Uterus (tissue), 4 donors: ENCODE results near the gene ACKR2. TPM values are rescaled to one million over a fixed set of nuclear protein-coding genes. Genes with fewer than 3 reads are reported as not detected.

Source experiments
- small RNA-seq: library from RNA; depleted of rRNA; stranded (forward); fragments of <200 nt; gene quantifications from one replicate; pipeline ENCODE3, GENCODE V24; 2016
- total RNA-seq, 4 donors: library from RNA; depleted of rRNA in 3 of 4; stranded (reverse); fragments of >200 nt in 3 of 4; gene quantifications; one replicate each; pipeline versions ENCODE4 v1.1.0 to v1.2.4, GENCODE V29; 2014 to 2023
- donor health status: DM: yes; HTN: yes; CAD: no.

Gene ACKR2
- total RNA-seq, 4 donors from 2014 or later: 1.5 to 8.7 (median 4.7) TPM

Small RNA genes within 50 kb of the gene (small RNA-seq; reads per million reads assigned to genes)
- not detected for gene CCDC13

Other genes starting within 250 kb of the ACKR2 start
- 10 to 100 TPM; 49.7 to 82.6 (median 66.0) TPM for gene SEC22C, start 227.5 kb upstream of the ACKR2 start, total RNA-seq
- gene SS18L2, start 218.6 kb upstream of the ACKR2 start, total RNA-seq: 10 to 100 TPM in 3 of 4 donors, 1 to 10 TPM in 1; 7.4 to 20.0 (median 15.7) TPM
- 100 to 1,000 TPM; 119 to 361 (median 164) TPM for gene NKTR, start 208.8 kb upstream of the ACKR2 start, total RNA-seq
- 10 to 100 TPM; 29.1 to 44.7 (median 32.1) TPM for gene ZBTB47, start 155.7 kb upstream of the ACKR2 start, total RNA-seq
- gene KLHL40, start 123.9 kb upstream of the ACKR2 start, total RNA-seq: not detected
- 1 to 10 TPM in 1 of 4 donors, under 1 TPM in 1, not detected in 2; 0.62 to 1.3 TPM for gene HHATL, start 106.6 kb upstream of the ACKR2 start, total RNA-seq
- gene CCDC13, start 36.2 kb upstream of the ACKR2 start, total RNA-seq: 1 to 10 TPM in 2 of 4 donors, not detected in 2; 1.7 to 1.9 TPM
- 100 to 1,000 TPM in 2 of 4 donors, 10 to 100 TPM in 2; 65.3 to 234 (median 103) TPM for gene HIGD1A, start 5.0 kb upstream of the ACKR2 start, total RNA-seq
- gene CYP8B1, start 66.4 kb downstream of the ACKR2 start, total RNA-seq: not detected
- gene ZNF662, start 96.7 kb downstream of the ACKR2 start, total RNA-seq: 10 to 100 TPM in 3 of 4 donors, 1 to 10 TPM in 1; 7.2 to 25.5 (median 19.6) TPM
- 10 to 100 TPM; 26.3 to 65.8 (median 48.0) TPM for gene GASK1A, start 169.9 kb downstream of the ACKR2 start, total RNA-seq